GM21529 (cell line): ENCODE results near the gene ARL6IP4.

Experiments used
- ATAC-seq: cut with Tn5 transposase; IDR thresholded peaks from one replicate; pipeline ENCODE4 v1.9.1; 2021; ENCODE audit not compliant: unreplicated experiment

The ARL6IP4 gene

GRCh38 chr12:122977655-122978392 is 2.7 kb upstream of the ARL6IP4 start:
- ATAC-seq: no peak

- ATAC-seq: no peak
These were observed 1.9 kb upstream of the ARL6IP4 start for GRCh38 chr12:122978507-122978955.

DNA sequence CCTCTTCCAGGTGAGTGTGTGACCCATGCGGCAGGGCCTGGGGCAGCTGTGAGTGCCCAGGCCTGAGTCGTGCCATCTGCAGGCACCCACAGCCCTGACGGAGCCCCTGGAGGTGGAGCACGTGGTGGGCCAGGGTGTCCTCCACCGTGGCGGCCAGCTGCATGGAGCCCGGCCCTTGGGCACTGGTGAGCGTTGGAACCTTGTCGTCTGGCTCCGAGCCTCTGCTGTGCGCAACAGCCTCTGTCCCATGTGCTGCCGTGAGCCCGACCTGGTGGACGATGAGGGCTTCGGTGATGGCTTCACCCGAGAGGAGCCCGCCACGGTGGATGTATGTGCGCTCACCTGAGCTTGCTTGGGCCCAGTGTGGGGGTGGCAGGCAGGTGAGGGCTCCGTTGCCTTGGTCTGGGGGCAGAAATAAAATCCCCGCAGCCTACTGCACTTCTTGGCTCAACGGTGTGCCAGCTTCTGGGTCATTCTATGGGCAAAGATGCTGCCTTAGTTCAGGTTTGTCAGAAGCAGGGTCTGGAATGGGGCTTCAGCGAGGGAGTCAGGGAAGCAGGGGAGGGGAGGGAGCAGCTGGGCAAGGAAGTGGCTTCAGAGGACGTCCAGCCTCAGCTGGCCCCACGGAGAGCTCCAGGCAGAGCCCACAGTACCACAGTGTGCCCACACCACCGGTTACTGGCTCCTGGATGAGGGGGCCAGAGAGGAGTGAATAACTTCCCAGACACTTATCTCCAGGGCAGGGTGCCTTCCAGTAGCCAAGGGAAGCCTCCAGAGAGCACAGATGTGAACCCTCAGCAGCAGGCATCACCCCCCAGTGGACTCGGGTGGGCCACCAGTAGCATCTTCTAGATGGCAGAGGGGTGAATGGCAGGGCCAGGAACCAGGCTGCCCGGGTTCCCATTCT is 1.2 kb upstream of the ARL6IP4 start:
- ATAC-seq: no peak

- peak; percentile 1 for ATAC-seq
These were observed 636 bp upstream of the ARL6IP4 start for GRCh38 chr12:122979908-122980182.

DNA sequence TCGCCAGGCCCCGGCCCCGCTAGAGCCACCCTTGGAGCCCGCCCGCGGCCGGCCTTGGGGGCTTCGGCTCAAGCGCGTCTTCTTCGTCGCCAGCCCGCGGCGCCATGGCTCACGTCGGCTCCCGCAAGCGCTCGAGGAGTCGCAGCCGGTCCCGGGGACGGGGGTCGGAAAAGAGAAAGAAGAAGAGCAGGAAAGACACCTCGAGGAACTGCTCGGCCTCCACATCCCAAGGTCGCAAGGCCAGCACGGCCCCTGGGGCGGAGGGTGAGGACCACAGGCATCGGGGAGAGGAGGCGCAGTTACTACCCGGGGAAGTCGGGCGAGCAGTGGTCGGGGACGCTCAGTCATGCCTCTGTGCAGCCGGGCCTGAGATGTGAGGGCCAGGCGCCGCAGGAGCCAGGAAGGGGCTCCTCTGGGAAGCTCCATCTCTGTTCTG is 573 bp downstream of the ARL6IP4 start:
- peak; percentile 11 for ATAC-seq

DNA sequence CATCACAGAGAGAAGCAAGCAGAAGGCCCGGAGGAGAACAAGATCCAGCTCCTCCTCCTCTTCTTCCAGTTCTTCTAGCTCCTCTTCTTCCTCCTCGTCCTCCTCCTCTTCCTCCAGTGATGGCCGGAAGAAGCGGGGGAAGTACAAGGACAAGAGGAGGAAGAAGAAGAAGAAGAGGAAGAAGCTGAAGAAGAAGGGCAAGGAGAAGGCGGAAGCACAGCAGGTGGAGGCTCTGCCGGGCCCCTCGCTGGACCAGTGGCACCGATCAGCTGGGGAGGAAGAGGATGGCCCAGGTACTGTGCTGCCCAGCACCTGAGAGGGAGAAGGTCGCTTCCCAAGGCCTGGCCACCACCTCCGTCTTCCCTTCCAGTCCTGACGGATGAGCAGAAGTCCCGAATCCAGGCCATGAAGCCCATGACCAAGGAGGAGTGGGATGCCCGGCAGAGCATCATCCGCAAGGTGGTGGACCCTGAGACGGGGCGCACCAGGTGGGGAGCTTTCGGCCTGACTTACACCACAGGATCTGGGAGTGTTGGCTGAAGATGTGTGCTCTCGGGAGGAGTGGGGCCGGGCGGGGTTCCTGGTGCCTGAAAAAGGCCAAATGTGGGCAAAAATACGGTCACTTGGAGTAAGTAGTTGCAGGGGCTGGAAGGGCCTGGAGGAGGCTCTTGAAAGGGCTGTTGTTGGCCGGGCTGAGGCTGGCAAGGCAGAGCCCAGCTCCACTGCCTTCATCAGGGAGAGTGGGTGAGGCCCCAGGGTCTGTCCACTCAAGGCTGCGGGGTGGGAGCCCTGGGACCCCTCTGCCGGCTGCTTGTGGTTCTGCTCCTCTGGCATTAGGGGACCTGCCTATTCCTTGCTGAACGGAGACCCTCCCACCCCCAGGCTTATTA is 1.4 kb downstream of the ARL6IP4 start:
- ATAC-seq: no peak

GRCh38 chr12:122982477-122982815 is 2.0 kb downstream of the ARL6IP4 start:
- ATAC-seq: no peak

- ATAC-seq: no peak
These were observed 2.7 kb downstream of the ARL6IP4 start for GRCh38 chr12:122982963-122983788.

DNA sequence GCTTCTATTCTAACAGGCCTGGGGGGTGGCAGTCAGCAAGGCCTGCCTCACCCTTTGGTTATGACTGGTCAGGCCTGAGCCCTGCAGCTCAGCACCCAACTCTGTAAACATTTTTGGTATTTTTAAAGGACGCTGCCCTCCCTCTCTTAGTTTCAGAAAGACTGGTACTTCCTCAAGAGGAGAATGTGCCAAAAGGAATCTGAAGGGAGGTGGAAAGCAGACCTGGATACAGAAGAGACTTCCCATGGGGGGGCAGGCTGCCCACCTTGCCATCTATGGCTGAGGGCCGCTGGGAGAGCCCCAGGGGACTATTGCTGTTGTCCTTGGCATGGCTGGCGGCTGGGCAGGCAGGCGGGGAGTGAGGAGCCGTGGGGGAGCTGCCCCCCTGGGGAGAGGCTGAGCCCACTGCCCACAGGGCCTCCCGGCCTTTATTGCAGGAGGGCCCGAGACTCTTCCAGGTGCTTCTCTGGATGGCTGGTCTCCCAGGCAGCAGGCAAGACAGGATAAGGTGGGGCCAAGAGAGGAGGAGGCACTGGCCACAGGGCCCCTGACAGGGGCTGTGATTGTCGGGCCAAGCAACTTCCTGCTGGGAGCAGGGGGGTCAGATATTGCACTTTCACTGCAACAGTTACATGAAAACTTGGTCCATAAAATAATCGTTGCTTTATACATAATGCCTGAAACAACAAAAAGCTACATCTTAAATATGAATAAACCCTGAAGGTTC is 3.5 kb downstream of the ARL6IP4 start:
- no peak for ATAC-seq

GRCh38 chr12:122984612-122985337 is 4.3 kb downstream of the ARL6IP4 start:
- no peak for ATAC-seq

GRCh38 chr12:122985338-122986257 is 5.1 kb downstream of the ARL6IP4 start:
- no peak for ATAC-seq

- no peak for ATAC-seq
These were observed 5.9 kb downstream of the ARL6IP4 start for GRCh38 chr12:122986258-122986871.

- no peak for ATAC-seq
These were observed 6.8 kb downstream of the ARL6IP4 start for GRCh38 chr12:122987086-122987951.

GRCh38 chr12:122988036-122988435 is 7.6 kb downstream of the ARL6IP4 start:
- no peak for ATAC-seq

GRCh38 chr12:122988612-122989212 is 8.2 kb downstream of the ARL6IP4 start:
- ATAC-seq: no peak

DNA sequence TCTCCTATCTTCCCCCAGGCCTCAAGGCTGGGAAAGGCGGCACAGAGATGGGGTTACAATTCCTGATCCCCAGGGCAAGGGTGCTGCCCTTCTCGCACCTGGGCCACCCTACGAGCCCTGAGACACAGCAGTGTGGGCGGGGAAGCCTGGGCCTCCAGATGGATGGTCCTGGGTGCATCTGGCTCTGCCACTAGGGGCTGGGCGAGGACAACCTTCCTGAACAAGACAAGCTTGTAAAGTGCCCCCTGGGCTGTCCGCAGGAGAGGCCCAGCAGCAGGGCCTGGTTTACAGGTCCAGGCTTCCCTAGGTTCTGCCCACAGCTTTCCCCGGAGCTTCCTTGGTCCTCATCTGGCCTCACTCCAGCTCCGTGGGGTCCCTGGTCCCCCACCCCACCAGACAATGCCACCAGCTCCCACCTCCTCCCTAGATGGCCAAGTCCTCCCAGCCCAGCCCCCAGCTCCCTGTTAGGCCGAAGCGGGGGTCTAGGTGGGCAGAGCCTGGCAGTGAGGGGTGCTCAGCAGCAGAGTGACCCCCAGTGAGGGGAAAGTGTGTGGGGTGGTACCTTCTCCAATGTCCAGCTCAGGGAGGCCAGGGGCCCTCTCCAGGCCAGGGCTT is 8.9 kb downstream of the ARL6IP4 start:
- ATAC-seq: no peak
